Kidney glomerular epithelial cell (primary cell): Measurements from ENCODE around the gene HID1.
"Not testable (repeated sequence)": the region's sequence is repeated elsewhere in the genome, so short reads cannot be mapped to it uniquely, and the experiment has no call there.

Experiments used
- DNase-seq: peaks from one replicate; lab custom pipeline; 2025; lab: John Stamatoyannopoulos, UW

HID1 gene

DNA sequence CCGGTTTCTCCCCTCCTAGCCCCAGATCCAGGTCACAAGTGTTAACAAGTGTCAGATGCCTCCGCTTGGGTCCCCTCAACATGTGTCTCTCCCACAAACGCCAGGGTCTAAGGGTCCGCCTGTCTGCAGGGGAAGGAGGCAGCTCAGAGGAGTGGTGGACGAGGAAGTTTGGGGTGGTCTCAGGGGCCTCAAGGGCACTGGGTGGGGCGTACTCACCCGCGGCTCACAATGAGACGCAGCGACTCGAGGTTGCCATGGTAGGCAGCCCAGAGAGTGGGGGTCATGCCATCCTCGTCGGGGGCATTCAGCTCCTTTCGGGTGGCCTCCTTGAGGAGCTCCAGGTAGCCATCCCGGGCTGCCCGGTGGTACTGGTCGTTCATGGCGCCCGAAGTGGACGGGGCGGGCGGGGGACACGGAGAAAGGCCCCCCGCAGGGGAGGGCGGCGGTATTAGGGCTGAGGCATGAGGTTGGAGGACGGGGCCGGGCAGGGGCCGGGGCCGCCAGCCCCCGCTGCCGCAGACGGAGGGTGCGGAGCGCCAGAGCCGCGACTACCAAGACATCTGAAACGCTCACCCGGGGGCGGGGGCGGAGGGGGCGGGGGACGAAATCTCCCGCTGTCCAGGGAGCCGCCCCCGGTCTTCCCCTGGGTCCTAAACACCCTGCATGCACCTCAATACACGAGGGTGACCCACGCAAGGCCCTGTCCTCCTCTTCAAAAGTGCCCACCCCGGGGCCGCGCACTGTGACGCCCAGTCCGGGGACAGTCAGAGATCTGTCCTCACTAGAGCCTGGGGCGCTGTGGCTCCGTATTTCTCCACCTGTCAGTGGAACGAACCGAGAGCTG, 49.6 kb downstream of the HID1 start, which contains the start of gene USH1G:
Gene USH1G (minus strand): TSS at position 562 of the 844 bp plus-strand sequence. CDS start 182 bp downstream, at position 380.
- no peak for DNase-seq

DNA sequence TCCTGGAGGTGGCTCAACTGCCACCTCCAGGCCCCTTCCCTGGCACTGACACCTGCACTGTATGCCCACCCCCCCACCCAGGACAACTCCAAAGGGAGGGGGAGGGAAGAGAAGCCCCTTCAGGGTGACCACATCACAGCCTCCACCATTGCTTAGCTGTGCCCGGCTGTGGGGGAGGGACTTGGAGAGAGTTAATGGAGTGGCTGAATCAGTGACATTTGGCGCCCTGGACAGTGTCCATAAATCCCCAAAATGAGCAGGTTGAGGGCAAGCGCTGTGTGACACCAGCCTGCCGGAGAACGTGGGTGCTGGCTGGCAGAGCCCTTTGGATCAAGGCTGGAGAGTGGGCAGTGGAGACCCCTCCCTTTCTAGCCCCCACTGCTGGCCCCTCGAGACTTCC, 50.4 kb downstream of the HID1 start:
- DNase-seq, result no peak

DNA sequence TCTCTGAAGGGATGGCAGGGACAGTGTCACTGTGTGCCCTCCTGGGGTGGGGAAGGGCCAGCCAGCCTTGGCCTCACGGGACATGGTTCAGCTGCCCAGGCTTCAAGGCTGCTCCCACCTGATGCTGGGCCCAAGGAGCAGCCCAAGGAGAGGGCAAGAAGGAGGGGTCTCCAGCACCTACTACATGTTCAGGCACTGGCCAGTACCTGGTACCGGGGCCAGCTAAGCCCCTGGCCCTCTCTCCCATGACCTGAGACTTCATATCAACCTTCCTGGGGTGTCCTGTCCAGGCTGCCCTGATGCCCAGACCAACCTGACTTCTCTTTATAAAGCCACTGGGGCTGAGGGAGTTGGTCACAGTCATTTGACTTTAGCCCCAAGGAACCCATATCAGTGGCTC, 50.8 kb downstream of the HID1 start:
- no peak for DNase-seq

DNA sequence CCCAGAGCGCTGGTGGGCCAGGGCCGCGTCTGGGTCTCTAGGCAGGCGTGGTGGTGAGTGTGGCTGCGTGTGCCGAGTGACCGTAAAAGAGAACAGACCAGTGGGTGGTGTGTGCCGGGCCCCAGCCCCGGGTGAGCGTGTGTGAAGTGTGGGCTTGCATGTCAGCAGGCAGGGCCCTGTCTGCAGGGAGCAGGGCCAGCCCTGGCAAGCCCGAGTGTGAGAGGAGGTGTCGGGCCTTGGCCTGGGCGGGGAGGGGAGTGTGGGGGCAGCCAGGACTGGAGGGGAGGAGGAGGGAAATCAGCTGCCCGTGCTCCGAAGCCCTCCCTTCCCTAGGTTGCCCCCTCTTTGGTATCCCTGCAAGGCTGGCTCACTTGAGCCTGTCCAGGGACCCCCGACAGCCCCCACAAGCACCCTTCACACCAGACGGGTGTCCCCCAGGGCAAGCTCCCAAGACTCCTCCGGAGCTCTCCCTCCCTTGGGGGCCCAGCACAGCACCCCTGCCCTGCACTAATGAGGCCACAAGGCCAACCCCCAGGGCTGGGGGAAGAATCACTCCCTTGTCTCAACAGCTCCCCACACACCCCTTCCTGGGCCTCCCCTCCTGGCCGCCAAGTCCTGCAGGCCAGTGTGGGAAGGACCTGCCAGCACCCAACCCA, 51.4 kb downstream of the HID1 start:
- DNase-seq, result no peak

DNA sequence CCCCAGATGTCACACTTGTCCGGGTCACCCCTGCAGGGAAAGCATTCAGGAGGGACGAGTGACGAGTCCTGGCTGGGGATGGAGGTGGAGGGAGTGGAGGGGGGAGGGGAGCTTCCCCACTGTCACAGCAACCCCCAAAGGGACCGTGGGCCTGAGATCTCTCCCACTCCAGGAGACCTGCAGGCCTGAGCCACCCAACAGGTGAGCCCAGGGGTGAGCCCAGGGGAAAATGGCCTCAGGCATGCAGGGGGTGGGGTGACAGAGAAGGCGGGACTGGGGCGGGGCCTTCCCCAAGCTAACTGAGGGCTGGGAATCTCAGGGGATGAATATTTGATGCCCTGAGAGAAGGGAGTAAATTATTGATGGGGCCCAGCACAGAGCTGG, 51.9 kb downstream of the HID1 start:
- no peak for DNase-seq

DNA sequence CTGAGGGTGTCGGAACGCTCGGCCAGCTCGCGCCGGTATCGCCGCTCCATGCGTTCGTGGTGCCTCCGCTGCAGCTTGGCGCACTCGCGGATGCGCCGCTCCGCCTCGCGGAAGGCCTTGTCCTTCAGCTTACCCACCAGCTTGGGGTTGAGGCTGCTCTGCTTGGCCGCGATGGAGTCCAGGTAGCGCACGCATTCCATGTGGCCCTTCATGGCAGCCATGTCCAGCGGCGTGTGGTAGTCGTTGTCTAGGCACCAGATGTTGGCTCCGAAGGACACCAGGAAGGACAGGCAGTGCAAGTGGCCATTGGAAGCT, 52.3 kb downstream of the HID1 start:
- no peak for DNase-seq

DNA sequence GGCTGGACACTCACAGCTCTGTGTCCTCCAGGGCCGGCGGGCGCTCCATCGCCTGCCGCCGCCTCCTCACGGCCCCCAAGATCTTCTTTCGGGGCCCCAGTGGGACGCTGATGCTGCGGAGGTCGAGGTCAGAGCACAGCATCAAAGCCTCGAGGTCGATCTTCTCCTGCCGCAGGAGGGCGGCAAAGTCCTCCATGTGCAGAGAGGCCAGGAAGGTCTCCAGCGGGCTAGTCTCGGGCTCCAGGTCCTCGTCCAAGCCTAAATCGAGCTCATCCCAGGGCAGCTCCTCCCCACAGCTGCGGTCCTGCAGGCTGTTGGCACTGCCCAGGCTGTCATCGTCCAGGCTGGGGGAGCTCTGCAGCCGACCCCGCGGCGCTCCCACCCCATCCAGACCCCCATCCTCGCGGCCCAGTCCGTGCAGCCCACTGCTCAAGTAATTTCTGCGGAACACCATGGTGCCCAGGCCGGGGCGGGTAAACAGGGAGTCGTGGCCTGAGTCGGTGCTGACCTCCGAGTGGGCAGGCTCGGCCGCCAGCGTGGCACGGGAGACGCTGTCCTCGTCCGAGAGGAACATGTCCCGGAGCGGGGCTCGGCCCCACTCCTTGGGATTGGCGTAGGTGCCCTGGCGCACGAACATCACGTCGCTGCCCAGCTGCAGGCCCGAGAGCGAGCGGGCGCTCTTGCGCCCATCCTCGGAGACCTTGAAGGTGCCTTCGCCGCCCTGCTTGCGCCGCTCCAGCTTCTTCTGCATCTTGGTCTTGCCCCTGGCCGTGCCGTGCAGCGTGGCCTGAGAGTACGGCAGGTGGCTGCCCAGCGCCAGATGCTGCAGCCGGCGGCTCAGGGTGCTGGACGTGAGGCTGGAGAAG, 52.9 kb downstream of the HID1 start:
- no peak for DNase-seq

DNA sequence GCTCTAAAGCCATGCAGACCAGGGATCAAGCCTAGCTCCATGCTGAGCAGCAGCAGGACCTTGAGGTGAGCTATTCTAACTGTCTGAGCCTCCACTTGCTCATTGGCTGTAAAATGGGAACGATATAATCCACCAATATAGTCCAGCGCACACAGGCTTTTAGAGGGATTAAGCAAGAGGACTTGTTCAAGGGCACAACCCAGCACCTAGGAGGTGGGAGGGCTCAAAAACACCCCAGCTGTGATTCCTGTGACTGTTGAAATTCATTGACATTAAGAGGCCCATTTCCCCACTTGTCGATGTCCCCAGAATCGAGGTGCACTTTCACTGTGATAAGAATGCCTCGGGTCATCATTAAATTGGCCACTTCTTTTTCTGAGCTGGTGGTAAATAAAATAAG, 53.7 kb downstream of the HID1 start:
- DNase-seq, result no peak

DNA sequence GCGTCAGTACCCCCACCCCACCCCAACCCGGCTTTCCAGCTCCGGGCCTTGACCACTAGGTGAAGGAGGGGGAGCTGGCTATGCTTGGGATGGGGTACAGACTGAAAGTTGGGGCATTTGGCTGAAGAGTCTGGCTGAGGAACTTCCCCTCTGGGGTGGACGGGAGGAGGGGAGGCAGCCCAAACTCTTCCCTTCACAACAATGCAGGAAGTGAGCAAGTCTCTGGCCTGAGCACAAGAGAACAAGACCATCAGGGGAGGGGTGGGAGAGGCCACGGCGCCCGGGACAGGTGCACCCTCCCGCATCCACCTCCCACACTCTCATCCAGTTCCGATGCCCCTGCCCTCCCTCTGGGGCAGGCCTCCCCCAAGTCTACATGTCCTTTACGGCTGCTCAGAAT, 55.1 kb downstream of the HID1 start:
- no peak for DNase-seq

DNA sequence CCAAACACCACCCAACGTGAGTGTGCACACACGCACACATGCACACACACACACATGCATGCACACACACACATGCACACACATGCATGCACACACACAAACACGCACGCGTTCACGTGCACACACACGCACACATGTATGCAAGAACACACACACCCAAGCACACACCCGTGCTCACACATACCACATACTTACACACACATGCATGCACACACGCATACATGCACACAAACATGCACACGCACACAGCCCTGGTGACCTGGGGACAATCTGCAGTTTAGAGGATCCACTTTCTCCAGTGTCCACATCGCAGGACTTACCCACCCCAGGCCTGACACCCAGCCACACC, 55.7 kb downstream of the HID1 start:
- no peak for DNase-seq

DNA sequence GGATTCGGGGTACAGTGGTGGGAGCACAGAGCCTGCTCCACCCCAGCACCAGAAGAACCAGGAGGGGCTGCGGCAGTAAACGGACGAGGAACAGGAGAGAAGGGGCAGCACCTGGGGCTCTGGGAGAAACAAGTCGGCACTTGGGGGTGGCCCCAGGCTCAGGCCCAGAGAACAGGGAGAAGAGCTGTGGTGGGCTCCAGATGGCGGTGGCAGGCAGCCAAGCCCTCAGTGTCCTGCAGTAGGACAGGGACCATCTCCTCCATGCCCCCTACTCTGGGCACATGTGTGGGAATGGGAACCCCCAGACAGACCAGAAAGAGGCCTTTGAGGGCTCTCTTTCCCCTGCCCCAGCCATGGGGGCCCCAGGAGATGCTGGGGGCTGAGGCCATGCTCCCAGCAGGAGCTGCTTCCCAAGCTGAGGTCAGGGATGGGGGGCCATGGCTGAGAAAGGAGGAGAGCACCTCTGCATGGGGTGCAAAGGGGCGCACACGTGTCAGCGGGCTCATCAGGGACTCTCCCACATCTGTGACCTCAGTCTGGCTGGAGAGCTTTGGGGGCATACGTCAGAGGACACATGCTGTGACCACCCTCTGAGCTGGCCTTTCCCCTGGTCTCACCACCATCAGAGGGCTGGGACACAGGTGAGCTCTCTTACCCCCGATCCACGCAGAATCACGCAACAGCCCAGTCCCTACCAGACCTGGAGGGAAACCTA, 56.3 kb downstream of the HID1 start:
- DNase-seq, result no peak

DNA sequence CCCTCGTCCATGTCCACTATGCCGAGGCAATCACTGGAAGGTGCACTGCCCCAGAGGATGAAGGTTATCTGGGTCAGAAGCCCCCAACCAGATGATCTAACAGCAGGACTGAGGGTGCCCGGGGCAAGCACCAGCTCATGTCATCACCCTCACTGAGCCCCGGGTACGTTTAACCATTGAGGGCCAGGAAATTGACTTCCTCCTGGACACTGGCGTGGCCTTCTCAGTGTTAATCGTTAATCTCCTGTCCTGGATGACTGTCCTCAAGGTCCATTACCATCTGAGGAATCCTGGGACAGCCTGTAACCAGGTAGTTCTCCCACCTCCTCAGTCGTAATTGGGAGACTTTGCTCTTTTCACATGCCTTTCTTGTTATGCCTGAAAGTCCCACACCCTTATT, 61.1 kb downstream of the HID1 start:
- DNase-seq, result not testable (repeated sequence)

DNA sequence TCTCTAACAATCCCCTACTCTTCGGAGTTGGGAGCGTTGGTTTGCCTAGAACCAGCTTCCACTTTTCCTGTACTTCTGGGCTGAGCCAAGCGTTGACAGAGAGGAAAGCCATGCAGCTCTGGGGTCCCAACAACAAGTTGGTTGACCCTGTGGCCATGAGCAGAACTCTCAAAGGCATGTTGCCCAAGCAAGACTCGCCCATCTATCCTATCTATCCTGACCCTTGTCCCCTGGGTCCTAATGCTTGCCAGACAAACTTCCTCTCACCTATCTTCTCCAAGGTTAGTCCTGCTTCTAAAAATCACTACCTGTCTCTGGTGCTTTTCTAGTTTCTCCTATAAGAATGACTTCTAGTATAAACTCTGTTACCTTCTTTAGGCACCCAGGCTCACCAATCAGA, 63.5 kb downstream of the HID1 start:
- DNase-seq, result not testable (repeated sequence)

DNA sequence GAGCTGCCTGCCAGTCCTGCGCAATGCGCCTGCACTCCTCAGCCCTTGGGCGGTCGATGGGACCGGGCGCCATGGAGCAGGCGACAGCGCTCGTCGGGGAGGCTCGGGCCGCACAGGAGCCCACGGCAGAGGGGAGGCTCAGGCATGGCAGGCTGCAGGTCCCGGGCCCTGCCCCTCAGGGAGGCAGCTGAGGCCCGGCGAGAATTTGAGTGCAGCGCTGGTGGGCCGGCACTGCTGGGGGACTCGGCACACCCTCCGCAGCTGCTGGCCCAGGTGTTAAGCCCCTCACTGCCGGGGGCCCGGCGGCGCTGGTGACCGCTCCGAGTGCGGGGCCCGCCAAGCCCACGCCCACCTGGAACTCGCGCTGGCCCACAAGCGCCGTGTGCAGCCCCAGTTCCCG, 65.5 kb downstream of the HID1 start:
- DNase-seq, result no peak

DNA sequence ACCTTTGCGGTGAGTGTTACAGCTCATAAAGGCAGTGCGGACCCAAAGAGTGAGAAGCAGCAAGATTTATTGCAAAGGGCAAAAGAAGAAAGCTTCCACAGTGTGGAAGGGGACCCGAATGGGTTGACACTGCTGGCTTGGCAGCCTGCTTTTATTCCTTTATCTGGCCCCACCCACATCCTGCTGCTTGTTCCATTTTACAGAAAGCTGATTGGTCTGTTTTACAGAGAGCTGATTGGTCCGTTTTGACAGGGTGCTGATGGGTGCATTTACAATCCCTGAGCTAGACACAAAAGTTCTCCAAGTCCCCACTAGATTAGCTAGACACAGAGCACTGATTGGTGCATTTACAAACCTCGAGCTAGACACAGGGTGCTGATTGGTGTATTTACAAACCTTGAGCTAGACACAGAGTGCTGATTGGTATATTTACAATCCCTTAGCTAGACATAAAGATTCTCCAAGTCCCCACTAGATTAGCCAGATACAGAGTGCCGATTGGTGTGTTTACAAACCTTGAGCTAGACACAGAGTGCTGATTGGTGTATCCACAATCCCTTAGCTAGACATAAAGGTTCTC, 66.3 kb downstream of the HID1 start:
- DNase-seq, result not testable (repeated sequence)

DNA sequence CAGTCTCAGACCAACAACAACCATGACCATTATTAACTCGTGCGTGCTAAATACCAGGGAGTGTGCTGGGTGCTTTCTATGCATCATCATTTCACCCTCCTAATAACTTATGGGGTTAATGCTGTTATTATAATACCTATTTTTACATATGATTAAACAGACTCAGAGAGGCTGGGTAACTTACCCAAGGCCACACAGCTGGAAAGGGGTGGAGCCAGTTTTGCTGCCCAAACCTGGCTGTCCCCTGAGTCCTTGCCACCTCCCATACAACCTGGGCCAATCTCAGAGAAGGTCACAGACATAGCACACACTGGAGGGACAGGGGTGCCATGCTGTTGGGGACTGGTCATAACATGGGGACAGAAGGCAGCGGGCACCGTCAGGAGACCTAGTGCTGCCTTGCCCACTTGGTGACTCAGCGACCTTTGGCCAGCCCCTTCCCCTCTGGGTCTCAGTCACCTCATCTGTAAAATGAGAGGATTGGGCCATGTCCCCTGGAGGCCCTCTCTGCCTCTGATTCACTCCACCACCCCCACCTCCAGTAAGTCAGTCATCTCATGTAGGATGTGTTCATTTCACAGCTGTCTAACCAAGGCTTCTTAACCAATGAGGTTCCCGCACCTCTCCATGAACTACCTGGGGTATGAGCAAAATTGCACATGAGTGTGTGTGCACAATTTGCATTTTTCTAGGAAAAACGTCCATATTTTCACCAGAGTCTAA, 67.7 kb downstream of the HID1 start:
- DNase-seq, result no peak

DNA sequence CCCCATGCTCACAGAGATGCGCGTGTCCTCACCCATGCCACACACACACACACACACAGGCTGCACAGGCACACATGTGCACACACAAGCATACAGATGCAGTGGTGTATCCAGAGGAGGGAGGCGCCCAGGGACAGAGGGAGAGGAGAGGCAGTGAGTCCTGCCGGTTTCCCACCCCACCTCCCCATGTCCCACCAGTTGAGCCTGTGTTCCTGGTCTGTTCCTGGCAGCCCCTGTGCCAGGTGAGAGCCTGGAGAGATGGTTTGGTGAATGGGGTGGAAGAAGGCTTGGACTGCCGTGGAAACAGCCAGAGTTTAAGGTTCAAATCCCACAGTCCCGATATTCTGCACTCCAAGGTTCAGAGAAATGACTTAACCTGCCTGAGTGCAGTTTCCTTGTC, 68.9 kb downstream of the HID1 start:
- no peak for DNase-seq

DNA sequence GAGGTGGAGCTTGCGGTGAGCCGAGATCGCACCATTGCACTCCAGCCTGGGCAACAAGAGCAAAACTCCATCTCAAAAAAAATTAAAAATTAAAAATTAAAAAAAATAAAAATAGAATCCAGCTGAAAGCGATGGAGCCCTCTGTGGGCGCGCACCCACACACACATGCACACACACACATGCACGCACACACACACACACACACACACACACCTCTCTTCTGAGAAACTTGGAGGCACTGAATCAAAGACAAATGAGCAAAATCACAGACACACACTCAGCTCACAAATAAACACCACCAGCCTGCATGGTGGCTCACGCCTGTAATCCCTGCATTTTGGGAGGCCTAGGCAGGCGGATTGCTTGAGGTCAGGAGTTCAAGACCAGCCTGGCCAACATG, 69.5 kb downstream of the HID1 start:
- no peak for DNase-seq

DNA sequence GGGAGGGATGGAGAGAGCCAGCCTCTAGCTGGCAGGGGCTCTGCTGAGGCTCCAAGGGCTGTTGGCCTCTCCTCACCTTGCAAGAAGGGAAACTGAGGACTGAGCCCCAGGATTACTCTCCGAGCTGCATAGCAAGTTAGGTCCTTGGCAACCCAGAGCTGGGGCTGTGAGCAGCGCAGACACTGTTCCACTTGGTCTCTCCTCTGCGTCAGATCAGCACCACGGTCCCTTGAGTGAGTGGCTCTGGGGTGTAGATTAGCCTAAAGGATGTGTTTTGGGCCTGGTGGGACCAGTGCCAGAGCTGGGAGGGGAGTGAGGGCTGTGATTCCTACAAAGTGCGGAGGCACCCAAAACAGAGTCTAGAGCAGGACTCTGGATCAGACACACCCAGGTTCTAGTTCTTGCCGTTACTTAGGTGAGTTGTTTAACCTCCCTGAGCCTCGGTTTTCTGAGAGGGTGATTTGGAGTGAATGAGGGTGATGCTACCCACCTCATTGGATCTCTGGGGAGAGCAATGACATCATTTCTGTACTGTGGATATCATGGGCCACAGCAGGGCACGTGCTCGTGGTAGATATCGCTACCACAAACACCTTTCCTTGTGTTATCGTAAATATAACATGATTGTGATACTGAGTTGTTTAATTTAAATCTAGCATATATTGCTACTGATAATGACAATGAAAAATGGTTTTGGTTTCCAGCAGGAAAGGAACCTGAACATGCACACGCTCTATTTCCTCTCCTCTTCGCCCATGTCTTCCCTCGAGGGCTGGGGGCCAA, 71.0 kb downstream of the HID1 start:
- DNase-seq, result no peak
